HG02610 (cell line): Measurements from ENCODE around the gene N4BP2L2.

Source experiments
- ATAC-seq: cut with Tn5 transposase; IDR thresholded peaks from one replicate; pipeline ENCODE4 v1.9.1; 2021; ENCODE audit warnings: mild to moderate bottlenecking, moderate library complexity; ENCODE audit not compliant: unreplicated experiment

Gene N4BP2L2

GRCh38 chr13:32383836-32384618, 154.6 kb downstream of the N4BP2L2 start:
- ATAC-seq = no peak
